ENCODE data around the gene SHISA6. TPM values are rescaled to one million over a fixed set of nuclear protein-coding genes. Genes with fewer than 3 reads are reported as not detected.

The SHISA6 gene
- total and polyA plus RNA-seq, 2 donors (not counting 1 experiment from before 2014, with no cell fraction given): not detected

GRCh38 chr17:11538366-11538765, 297.4 kb downstream of the SHISA6 start:
- no peak overlapping the region for H3K27ac Mint-ChIP-seq
- no peak overlapping the region for H3K4me2 ChIP-seq (replicated peaks; ENCODE audit: low read depth, low read length, poor library complexity, severe bottlenecking)
- WGBS (ENCODE audit: insufficient coverage): 89% methylated on average over 2 of the region's 5 CpGs
- intact Hi-C loops (cut with micrococcal nuclease): no loop called here
- no peak for TF ChIP-seq EZH2 (IDR thresholded peaks at IDR 0.05; ENCODE audit: borderline replicate concordance, insufficient read depth, low read depth, low read length, poor library complexity, severe bottlenecking)
- TF ChIP-seq, protein P1, sequence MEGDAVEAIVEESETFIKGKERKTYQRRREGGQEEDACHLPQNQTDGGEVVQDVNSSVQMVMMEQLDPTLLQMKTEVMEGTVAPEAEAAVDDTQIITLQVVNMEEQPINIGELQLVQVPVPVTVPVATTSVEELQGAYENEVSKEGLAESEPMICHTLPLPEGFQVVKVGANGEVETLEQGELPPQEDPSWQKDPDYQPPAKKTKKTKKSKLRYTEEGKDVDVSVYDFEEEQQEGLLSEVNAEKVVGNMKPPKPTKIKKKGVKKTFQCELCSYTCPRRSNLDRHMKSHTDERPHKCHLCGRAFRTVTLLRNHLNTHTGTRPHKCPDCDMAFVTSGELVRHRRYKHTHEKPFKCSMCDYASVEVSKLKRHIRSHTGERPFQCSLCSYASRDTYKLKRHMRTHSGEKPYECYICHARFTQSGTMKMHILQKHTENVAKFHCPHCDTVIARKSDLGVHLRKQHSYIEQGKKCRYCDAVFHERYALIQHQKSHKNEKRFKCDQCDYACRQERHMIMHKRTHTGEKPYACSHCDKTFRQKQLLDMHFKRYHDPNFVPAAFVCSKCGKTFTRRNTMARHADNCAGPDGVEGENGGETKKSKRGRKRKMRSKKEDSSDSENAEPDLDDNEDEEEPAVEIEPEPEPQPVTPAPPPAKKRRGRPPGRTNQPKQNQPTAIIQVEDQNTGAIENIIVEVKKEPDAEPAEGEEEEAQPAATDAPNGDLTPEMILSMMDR (IDR thresholded peaks at IDR 0.05): no peak
- peaks cover 0 to 14% (median 3%) of the 10 kb centered on the region in 3 donors for H3K9me3 ChIP-seq (ENCODE audit: control extremely low read depth in 1 of 3, control insufficient read depth in 2 of 3, insufficient read depth in 1 of 3, low read length in 2 of 3)
- H3K36me3 ChIP-seq (replicated peaks in 1 of 2; ENCODE audit: control extremely low read depth in 1 of 2, control insufficient read depth in 1 of 2, extremely low read depth in 1 of 2, insufficient read depth in 2 of 2, low read length in 1 of 2): no peaks in the 10 kb centered on the region
- ATAC-seq (ENCODE audit: low read depth): no peak
- peaks cover 7% of the 10 kb centered on the region for H3K9me3 Mint-ChIP-seq (ENCODE audit: insufficient read depth)
- H3K4me1 Mint-ChIP-seq: no peaks in the 10 kb centered on the region
- no peak overlapping the region for H3K27ac ChIP-seq (ENCODE audit: low read length in 2 of 2)
- H3K4me3 Mint-ChIP-seq: no peak overlapping the region
- H3K4me1 ChIP-seq (ENCODE audit: control insufficient read depth in 2 of 2, insufficient read depth in 2 of 2, low read length in 2 of 2): no peaks in the 10 kb centered on the region
- H2AFZ ChIP-seq (ENCODE audit: insufficient read depth, low read depth, low read length, poor library complexity, severe bottlenecking): no peak overlapping the region
- H3K4me3 ChIP-seq (ENCODE audit: control extremely low read depth in 1 of 5, extremely low read depth in 1 of 5, insufficient read depth in 1 of 5, low read depth in 2 of 5, low read length in 4 of 5): no peak overlapping the region
- DNase-seq: no peak
- H3K27me3 Mint-ChIP-seq: no peaks in the 10 kb centered on the region
- ChIA-PET CTCF (no interaction called here), POLR2A (no interaction called here)
- no peaks in the 10 kb centered on the region for H4K20me1 ChIP-seq (ENCODE audit: control insufficient read depth, insufficient read depth, low read length, poor library complexity, severe bottlenecking)
- H3K27me3 ChIP-seq (replicated peaks in 1 of 4; ENCODE audit: control extremely low read depth in 1 of 4, control insufficient read depth in 3 of 4, insufficient read depth in 4 of 4, low read length in 3 of 4): no peaks in the 10 kb centered on the region
- no peak overlapping the region for H3K9ac ChIP-seq (ENCODE audit: low read length)
- H3K79me2 ChIP-seq (ENCODE audit: control insufficient read depth, insufficient read depth, low read length): no peaks in the 10 kb centered on the region

GRCh38 chr17:11539637-11540036, 298.6 kb downstream of the SHISA6 start:
- Histone ChIP-seq H4K20me1 (ENCODE audit: control insufficient read depth, insufficient read depth, low read length, poor library complexity, severe bottlenecking) (no peaks in the 10 kb centered on the region), H2AFZ (ENCODE audit: insufficient read depth, low read depth, low read length, poor library complexity, severe bottlenecking) (no peak overlapping the region), H3K4me2 (replicated peaks; ENCODE audit: low read depth, low read length, poor library complexity, severe bottlenecking) (no peak overlapping the region), H3K9me3 (ENCODE audit: control extremely low read depth in 1 of 3, control insufficient read depth in 2 of 3, insufficient read depth in 1 of 3, low read length in 2 of 3) (peaks cover 0 to 16% (median 3%) of the 10 kb centered on the region in 3 donors), H3K27me3 (replicated peaks in 1 of 4; ENCODE audit: control extremely low read depth in 1 of 4, control insufficient read depth in 3 of 4, insufficient read depth in 4 of 4, low read length in 3 of 4) (no peaks in the 10 kb centered on the region), H3K4me3 (ENCODE audit: control extremely low read depth in 1 of 5, extremely low read depth in 1 of 5, insufficient read depth in 1 of 5, low read depth in 2 of 5, low read length in 4 of 5) (no peak overlapping the region), H3K4me1 (ENCODE audit: control insufficient read depth in 2 of 2, insufficient read depth in 2 of 2, low read length in 2 of 2) (no peaks in the 10 kb centered on the region), H3K36me3 (replicated peaks in 1 of 2; ENCODE audit: control extremely low read depth in 1 of 2, control insufficient read depth in 1 of 2, extremely low read depth in 1 of 2, insufficient read depth in 2 of 2, low read length in 1 of 2) (no peaks in the 10 kb centered on the region), H3K79me2 (ENCODE audit: control insufficient read depth, insufficient read depth, low read length) (no peaks in the 10 kb centered on the region), H3K9ac (ENCODE audit: low read length) (no peak overlapping the region), H3K27ac (ENCODE audit: low read length in 2 of 2) (no peak overlapping the region)
- DNase-seq (no peak), ATAC-seq (ENCODE audit: low read depth) (no peak)
- Mint-ChIP-seq H3K4me1 (no peaks in the 10 kb centered on the region), H3K9me3 (ENCODE audit: insufficient read depth) (peaks cover 7% of the 10 kb centered on the region), H3K27me3 (no peaks in the 10 kb centered on the region), H3K4me3 (no peak overlapping the region), H3K27ac (no peak overlapping the region)
- POLR2A ChIA-PET: no interaction called here
- intact Hi-C loops (cut with micrococcal nuclease): no loop called here
- 82% methylated on average over 7 of the region's 7 CpGs for WGBS (ENCODE audit: insufficient coverage)
- TF ChIP-seq, protein P1 (IDR thresholded peaks at IDR 0.05): no peak
- no peak for TF ChIP-seq EZH2 (IDR thresholded peaks at IDR 0.05; ENCODE audit: borderline replicate concordance, insufficient read depth, low read depth, low read length, poor library complexity, severe bottlenecking)
- CTCF ChIA-PET: no interaction called here

Data from B cell (primary cell).